GM21529 (cell line): ENCODE measurements around the gene SLC15A4.

ENCODE experiments used
- ATAC-seq: cut with Tn5 transposase; IDR thresholded peaks from one replicate; pipeline ENCODE4 v1.9.1; 2021; ENCODE audit not compliant: unreplicated experiment

SLC15A4 gene

DNA sequence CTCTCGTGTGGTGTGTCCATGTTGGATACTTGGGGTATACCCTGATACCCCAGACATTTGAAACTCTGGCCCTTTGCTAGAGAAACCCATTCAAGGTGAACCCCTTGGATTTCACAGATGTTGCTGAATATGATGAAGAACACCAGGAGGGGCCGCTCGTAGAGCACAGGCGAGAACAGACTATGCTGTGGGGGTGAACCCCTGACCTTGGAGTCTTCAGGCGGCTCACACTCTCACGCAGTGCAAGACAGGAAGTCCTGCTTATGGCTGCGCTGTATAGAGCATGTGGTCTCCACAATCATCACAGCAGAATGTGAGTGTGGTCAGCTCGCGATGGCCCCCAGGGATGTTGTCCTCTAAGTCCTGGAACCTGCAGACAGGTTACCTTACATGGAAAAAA lies 60.4 kb downstream of the SLC15A4 start:
- ATAC-seq = no peak

DNA sequence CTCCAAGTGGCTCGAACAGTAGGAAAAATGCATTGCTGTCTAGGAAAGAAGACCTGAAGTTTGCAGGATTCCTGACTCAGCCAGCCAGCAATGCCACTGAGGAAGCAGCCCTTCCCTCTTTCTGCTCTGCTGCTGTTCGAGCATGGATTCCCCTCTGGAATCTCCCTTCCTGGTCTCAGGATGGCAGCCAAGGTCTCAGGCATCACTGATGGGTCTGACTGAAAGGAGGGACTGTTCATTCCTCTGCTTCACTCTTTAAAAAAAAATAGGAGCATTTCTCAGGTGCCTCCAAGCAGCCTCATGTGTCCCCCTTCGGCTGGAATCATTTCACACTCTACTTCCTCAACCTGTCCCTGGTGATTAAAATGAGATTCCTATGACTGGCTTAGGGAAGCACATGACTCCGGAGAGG lies 62.4 kb downstream of the SLC15A4 start:
- no peak for ATAC-seq

DNA sequence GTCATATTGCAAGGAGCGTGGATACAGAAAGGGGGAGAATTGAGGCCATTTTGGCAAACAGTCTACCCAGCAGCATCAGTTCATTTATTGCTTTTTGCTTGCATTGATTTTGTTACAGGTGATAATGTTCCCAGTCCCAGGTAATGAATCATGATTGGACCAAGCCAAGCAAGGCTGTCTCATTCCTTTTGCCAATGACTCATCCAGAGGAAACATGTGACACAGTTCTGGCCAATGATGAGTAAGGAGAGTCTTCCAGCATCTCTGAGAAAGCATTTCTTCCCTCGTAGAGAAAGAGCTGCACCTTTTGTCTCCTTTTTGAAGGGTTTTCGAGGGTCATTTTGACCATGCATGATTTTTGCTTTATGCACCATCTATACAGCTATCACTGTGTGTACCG lies 68.2 kb downstream of the SLC15A4 start:
- ATAC-seq = no peak

- no peak for ATAC-seq
Observed at GRCh38 chr12:128754275-128754674, 69.5 kb downstream of the SLC15A4 start.

DNA sequence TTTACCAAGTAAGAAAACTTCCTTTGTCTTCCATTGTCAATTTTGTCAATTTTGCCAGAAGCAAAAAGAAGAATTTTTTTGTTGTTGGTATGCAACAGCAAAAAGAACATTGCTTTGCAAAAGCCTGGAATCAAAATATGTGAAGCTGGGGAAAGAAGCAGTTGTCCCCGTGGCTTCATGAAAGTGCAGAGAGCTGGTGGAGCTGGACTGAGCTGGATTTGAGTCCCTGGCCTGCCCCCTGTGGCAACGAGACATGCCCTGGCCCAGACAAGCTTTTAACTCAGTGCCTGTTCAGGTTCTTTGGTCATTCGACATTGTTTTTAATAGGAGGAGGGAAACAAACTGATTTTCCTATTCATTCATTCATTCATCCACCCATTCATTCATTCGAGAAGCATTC lies 70.3 kb downstream of the SLC15A4 start:
- no peak for ATAC-seq

DNA sequence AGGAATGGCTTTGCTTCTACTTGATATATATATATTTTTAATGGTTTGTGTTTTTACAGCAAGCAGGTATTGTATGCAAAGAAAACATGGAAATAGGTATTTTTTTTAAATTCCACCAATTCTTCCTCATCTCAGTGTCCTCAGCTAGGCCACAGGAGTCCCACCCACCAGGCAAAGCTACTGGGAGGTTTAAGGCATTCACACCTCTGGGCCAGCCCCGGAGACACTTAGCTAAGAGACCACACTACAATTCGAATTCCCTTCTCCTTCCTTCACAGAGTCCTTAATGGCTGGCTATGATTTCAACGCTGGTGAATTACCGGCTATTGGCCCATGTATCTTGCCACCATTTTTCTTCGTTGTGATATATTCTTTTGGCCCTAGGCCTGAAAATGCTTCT lies 71.4 kb downstream of the SLC15A4 start:
- ATAC-seq = no peak

GRCh38 chr12:128747441-128747840 lies 76.3 kb downstream of the SLC15A4 start:
- no peak for ATAC-seq

DNA sequence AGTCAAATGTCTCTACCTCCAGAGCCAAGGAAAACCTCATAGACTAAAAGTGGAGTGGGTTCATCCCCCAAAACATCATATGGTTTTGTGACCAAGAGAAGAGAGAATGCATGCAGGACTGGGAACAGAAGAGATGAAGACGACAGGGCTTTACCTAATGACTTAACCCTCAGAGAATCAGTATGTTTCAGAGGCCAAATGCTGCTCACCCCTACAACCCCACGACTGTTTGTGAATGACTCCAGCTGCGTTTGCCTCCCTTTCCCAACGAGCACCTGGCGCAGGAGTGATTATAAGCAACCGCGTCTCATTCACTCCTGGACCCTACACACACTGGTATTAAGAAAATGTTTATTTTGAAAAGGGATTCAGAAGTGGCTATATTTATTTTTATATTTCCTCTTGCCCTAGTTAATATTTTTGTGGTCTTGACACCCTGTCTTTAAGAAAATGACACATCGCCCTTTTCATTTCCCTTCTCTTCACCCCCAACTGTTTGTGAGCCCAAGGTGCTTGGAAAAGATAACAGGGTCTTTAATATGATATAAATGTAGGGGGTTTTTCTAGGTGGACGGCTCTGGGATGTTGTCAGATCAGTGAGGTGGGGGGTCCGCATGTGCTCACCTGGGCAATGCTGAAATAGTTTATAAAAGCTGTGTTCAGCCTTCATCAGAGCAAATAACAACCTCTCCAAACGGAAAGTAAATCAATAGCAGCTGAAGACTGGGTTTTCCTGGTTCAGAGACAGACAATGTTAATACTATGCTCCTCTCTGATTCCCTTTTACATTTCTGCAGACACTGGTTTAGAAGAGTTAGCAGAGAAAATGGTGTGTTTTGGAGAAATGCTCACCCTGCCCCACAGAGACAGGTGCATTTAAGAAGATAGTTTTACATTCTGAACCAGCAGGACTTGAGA lies 77.7 kb downstream of the SLC15A4 start:
- no peak for ATAC-seq

DNA sequence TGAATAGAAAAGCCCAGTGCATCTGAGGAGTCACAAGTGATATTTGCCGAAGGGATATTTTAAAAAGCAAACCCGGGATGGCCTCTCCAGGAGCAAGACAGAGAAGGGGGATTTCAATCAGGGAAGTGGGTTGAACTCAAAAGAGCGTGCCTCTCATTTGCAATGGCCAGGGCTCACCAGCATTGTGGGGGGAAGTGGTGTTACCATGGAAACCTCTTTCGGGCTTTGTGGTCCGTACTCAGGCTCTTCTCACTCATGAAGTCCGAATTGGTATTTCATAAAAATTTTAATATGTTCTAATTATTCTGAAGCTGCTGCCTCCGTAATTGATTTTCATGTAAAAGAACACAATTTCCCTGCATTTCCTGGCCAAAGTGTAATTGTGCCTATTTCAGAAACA lies 79.8 kb downstream of the SLC15A4 start:
- ATAC-seq = no peak
